Testis (tissue), 2 donors: ENCODE measurements around the gene SEPHS2.

Experiments used
- CTCF ChIP-seq, 3 experiments: fragments of 450-650 bp in 2 of 3; fragments of 200-600 bp in 1 of 3; sonication (generic) in 1 of 3; IDR thresholded peaks; one replicate each; pipeline ENCODE4 v1.5.1; 2016 to 2019; ENCODE audit warnings: antibody characterized with exemption in 3 of 3, mild to moderate bottlenecking in 2 of 3, moderate library complexity in 1 of 3
- POLR2A ChIP-seq: fragments of 450-650 bp; IDR thresholded peaks from one replicate; pipeline ENCODE4 v1.6.1; 2017; ENCODE audit warnings: antibody characterized with exemption, mild to moderate bottlenecking, moderate library complexity

DNA sequence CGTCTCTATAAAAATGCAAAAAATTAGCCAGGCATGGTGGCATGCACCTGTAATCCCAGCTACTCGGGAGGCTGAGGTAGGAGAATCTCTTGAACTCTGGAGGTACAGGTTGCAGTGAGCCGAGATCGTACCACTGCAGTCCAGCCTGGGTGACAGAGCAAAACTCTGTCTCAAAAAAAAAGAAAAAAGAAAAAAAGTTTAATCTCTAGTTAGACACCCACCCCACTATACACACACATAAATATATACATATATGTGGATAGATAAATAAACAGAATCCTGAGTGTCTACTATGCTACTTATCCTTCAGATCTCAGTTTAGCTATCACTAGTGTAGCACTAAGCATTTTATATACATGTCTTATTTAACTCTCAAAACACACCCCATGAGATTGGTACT lies 45.6 kb upstream of the SEPHS2 start:
- TF ChIP-seq CTCF (IDR thresholded peaks at IDR 0.05) (no peak), POLR2A (no peak)
